NB4 (cell line): Measurements from ENCODE around the gene HMGCLL1.

ENCODE experiments used
- CTCF ChIP-seq: IDR thresholded peaks from one replicate; pipeline ENCODE4 v1.5.1; 2012; ENCODE audit warnings: low read depth, low read length
- MYC ChIP-seq: IDR thresholded peaks from 2 replicates; pipeline ENCODE4 v1.6.1; 2011; ENCODE audit warnings: low read depth, low read length

GRCh38 chr6:55423933-55424332 lies 155.1 kb downstream of the HMGCLL1 start:
- no peak for TF ChIP-seq CTCF
- TF ChIP-seq MYC, result no peak
